Neural progenitor cell (in vitro differentiated cells): ENCODE results near the gene LRRC7. TPM values are rescaled to one million over a fixed set of nuclear protein-coding genes. Genes with fewer than 3 reads are reported as not detected.
"Not testable (repeated sequence)": the region's sequence is repeated elsewhere in the genome, so short reads cannot be mapped to it uniquely, and the experiment has no call there.

Source experiments
- DNase-seq: peaks from one replicate; pipeline ENCODE4 v3.0.0-alpha.2; 2016; ENCODE audit warnings: low spot score
- H2AFZ ChIP-seq: fragments of 200-600 bp; sonication (generic); replicated peaks from 2 replicates; pipeline ENCODE4 v1.6.1; 2016; ENCODE audit warnings: antibody characterized with exemption
- H3F3A ChIP-seq: fragments of 200-600 bp; sonication (generic); 2 replicates; pipeline ENCODE4 v1.6.1; 2016; ENCODE audit warnings: antibody characterized with exemption, low read depth
- H3K27ac ChIP-seq: fragments of 200-600 bp; sonication (generic); 2 replicates; pipeline ENCODE4 v1.5.1; 2016; ENCODE audit warnings: mild to moderate bottlenecking
- H3K27me3 ChIP-seq: fragments of 200-600 bp; sonication (generic); 2 replicates; pipeline ENCODE4 v1.6.1; 2016; ENCODE audit warnings: mild to moderate bottlenecking, moderate library complexity
- H3K36me3 ChIP-seq: fragments of 200-600 bp; sonication (generic); 2 replicates; pipeline ENCODE4 v1.5.1; 2016
- H3K4me1 ChIP-seq: fragments of 200-600 bp; sonication (generic); 2 replicates; pipeline ENCODE4 v1.6.1; 2016; ENCODE audit warnings: mixed run types
- H3K4me2 ChIP-seq: fragments of 200-600 bp; sonication (generic); 2 replicates; pipeline ENCODE4 v1.6.1; 2016
- H3K4me3 ChIP-seq: fragments of 200-600 bp; sonication (generic); 2 replicates; pipeline ENCODE4 v1.5.1; 2016
- H3K79me2 ChIP-seq: fragments of 200-600 bp; sonication (generic); 2 replicates; pipeline ENCODE4 v1.6.1; 2016; ENCODE audit warnings: low read depth
- H3K9ac ChIP-seq: fragments of 200-600 bp; sonication (generic); 2 replicates; pipeline ENCODE4 v1.6.1; 2016
- H3K9me3 ChIP-seq: fragments of 200-600 bp; sonication (generic); 2 replicates; pipeline ENCODE4 v1.5.1; 2016; ENCODE audit warnings: low read depth
- H4K20me1 ChIP-seq: fragments of 200-600 bp; sonication (generic); 2 replicates; pipeline ENCODE4 v1.6.1; 2016; ENCODE audit warnings: low read depth
- H3K27ac Mint-ChIP-seq: 3 replicates; pipeline ENCODE4 v1.8.0; 2021; ENCODE audit warnings: mixed read lengths
- H3K27me3 Mint-ChIP-seq: 2 replicates; pipeline ENCODE4 v1.8.0; 2022; ENCODE audit warnings: low read depth, mild to moderate bottlenecking, inconsistent platforms, moderate library complexity, mixed read lengths; ENCODE audit not compliant: insufficient read depth
- H3K36me3 Mint-ChIP-seq: 3 replicates; pipeline ENCODE4 v1.8.0; 2021; ENCODE audit warnings: mixed read lengths
- H3K4me1 Mint-ChIP-seq: 3 replicates; pipeline ENCODE4 v1.8.0; 2021; ENCODE audit warnings: mixed read lengths
- H3K4me3 Mint-ChIP-seq: 3 replicates; pipeline ENCODE4 v1.8.0; 2021; ENCODE audit warnings: mild to moderate bottlenecking, moderate library complexity, mixed read lengths
- H3K9me3 Mint-ChIP-seq: 3 replicates; pipeline ENCODE4 v1.8.0; 2020; ENCODE audit warnings: mixed read lengths
- EZH2 ChIP-seq: fragments of 200-600 bp; sonication (generic); IDR thresholded peaks from 2 replicates; pipeline ENCODE4 v1.6.1; 2017; ENCODE audit warnings: antibody characterized with exemption, mild to moderate bottlenecking, moderate library complexity
- EZH2phosphoT487 ChIP-seq: fragments of 200-600 bp; sonication (generic); IDR thresholded peaks from 2 replicates; pipeline ENCODE4 v1.6.1; 2017; ENCODE audit warnings: antibody characterized with exemption
- total RNA-seq: library from RNA; depleted of rRNA; stranded (reverse); fragments of >200 nt; gene quantifications from 2 replicates; pipeline ENCODE4 v1.2.3, GENCODE V29; 2015; ENCODE audit warnings: low replicate concordance
- TF ChIP-seq, protein P1 (sequence below): fragments of 200-600 bp; sonication (generic); IDR thresholded peaks from 2 replicates; pipeline ENCODE4 v1.5.1; 2017; ENCODE audit warnings: antibody characterized with exemption, mild to moderate bottlenecking

The LRRC7 gene
- total RNA-seq, 1 donor from 2014 or later, result not detected

DNA sequence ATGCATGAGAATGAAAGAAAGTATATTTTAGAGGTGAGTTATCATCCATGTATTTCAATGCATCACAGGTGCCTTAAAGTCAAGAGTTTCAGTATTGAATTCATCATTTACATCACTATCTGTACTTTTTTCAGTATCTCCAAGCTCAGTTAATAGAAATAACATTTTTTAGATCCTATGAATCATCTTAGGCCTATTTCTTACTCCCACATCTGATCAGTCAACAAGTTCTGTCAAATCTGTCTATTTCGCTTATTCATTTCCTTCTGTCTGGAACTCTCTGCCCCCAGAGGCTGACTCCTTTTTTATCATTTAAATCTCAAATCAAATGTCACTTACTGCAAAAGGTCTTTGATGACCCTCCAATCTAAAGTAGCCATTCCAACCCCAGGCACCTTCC lies 295.2 kb downstream of the LRRC7 start:
- Histone ChIP-seq H3K9ac (no peak overlapping the region), H3K4me3 (no peak overlapping the region), H4K20me1 (no peaks in the 10 kb centered on the region), H3K4me2 (no peak overlapping the region), H3K79me2 (no peaks in the 10 kb centered on the region), H3K9me3 (no peaks in the 10 kb centered on the region), H3K27ac (no peak overlapping the region), H2AFZ (no peak overlapping the region), H3F3A (no peaks in the 10 kb centered on the region), H3K27me3 (no peaks in the 10 kb centered on the region), H3K4me1 (no peaks in the 10 kb centered on the region), H3K36me3 (no peaks in the 10 kb centered on the region)
- no peak for TF ChIP-seq EZH2phosphoT487
- no peaks in the 10 kb centered on the region for H3K27me3 Mint-ChIP-seq
- no peaks in the 10 kb centered on the region for H3K9me3 Mint-ChIP-seq
- no peak for DNase-seq
- H3K4me3 Mint-ChIP-seq, result no peak overlapping the region
- no peaks in the 10 kb centered on the region for H3K4me1 Mint-ChIP-seq
- H3K27ac Mint-ChIP-seq, result no peak overlapping the region
- H3K36me3 Mint-ChIP-seq, result no peaks in the 10 kb centered on the region

DNA sequence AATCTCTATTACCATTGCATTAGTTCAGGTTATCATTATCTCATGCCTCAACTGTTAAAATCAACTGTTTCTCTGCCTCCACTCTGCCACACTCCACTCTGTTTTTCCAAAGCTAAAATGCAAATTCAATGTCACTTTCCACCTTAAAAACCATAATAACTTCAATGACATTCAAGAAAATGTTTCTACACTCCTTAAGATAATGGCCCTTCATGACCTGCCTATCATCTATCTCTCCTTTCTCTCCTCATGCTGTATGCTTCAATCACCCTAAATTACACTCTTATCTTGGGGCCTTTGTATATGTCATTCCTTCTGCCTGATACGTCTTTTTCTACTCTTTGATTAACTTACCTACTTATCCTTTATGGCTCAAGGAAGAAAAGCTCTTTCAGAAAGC lies 296.0 kb downstream of the LRRC7 start:
- Mint-ChIP-seq H3K27ac (no peak overlapping the region), H3K27me3 (no peaks in the 10 kb centered on the region), H3K36me3 (no peaks in the 10 kb centered on the region), H3K4me3 (no peak overlapping the region), H3K4me1 (no peaks in the 10 kb centered on the region), H3K9me3 (no peaks in the 10 kb centered on the region)
- Histone ChIP-seq H3K9ac (no peak overlapping the region), H3K36me3 (no peaks in the 10 kb centered on the region), H3K4me3 (no peak overlapping the region), H3K27ac (no peak overlapping the region), H4K20me1 (no peaks in the 10 kb centered on the region), H3K27me3 (no peaks in the 10 kb centered on the region), H3K79me2 (no peaks in the 10 kb centered on the region), H3F3A (no peaks in the 10 kb centered on the region), H3K4me1 (no peaks in the 10 kb centered on the region), H3K9me3 (no peaks in the 10 kb centered on the region), H3K4me2 (no peak overlapping the region), H2AFZ (no peak overlapping the region)
- no peak for DNase-seq
- TF ChIP-seq EZH2phosphoT487 (no peak), EZH2 (no peak)
- TF ChIP-seq, protein P1, sequence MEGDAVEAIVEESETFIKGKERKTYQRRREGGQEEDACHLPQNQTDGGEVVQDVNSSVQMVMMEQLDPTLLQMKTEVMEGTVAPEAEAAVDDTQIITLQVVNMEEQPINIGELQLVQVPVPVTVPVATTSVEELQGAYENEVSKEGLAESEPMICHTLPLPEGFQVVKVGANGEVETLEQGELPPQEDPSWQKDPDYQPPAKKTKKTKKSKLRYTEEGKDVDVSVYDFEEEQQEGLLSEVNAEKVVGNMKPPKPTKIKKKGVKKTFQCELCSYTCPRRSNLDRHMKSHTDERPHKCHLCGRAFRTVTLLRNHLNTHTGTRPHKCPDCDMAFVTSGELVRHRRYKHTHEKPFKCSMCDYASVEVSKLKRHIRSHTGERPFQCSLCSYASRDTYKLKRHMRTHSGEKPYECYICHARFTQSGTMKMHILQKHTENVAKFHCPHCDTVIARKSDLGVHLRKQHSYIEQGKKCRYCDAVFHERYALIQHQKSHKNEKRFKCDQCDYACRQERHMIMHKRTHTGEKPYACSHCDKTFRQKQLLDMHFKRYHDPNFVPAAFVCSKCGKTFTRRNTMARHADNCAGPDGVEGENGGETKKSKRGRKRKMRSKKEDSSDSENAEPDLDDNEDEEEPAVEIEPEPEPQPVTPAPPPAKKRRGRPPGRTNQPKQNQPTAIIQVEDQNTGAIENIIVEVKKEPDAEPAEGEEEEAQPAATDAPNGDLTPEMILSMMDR, result no peak

DNA sequence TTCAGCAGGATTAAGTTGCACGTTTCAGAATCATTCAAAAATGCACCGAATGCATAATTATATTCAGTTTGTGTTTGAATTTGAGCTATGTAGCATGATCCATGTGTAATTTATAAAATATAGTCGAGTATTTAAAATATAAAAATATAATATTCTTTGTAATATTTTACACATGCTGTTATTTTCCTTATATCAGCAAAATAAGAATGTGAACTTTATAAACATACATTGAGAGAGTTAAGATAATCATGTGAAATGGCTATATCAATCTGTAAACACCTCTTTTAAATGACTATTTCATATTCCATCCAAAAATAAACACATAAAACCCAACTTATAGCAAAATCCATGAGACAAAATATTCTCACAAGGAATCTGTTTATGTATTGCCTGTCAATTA lies 303.7 kb downstream of the LRRC7 start:
- Histone ChIP-seq H4K20me1 (no peaks in the 10 kb centered on the region), H3K4me1 (no peaks in the 10 kb centered on the region), H3K79me2 (no peaks in the 10 kb centered on the region), H3K27ac (no peak overlapping the region), H3K9me3 (no peaks in the 10 kb centered on the region), H3F3A (no peaks in the 10 kb centered on the region), H3K4me2 (no peak overlapping the region), H2AFZ (no peak overlapping the region), H3K9ac (no peak overlapping the region), H3K27me3 (peaks cover 4% of the 10 kb centered on the region), H3K4me3 (no peak overlapping the region), H3K36me3 (no peaks in the 10 kb centered on the region)
- Mint-ChIP-seq H3K27ac (no peak overlapping the region), H3K9me3 (no peaks in the 10 kb centered on the region), H3K27me3 (no peaks in the 10 kb centered on the region), H3K36me3 (no peaks in the 10 kb centered on the region), H3K4me3 (no peak overlapping the region), H3K4me1 (no peaks in the 10 kb centered on the region)
- DNase-seq, result no peak
- TF ChIP-seq EZH2 (no peak), EZH2phosphoT487 (no peak)
- TF ChIP-seq, protein P1, result no peak

DNA sequence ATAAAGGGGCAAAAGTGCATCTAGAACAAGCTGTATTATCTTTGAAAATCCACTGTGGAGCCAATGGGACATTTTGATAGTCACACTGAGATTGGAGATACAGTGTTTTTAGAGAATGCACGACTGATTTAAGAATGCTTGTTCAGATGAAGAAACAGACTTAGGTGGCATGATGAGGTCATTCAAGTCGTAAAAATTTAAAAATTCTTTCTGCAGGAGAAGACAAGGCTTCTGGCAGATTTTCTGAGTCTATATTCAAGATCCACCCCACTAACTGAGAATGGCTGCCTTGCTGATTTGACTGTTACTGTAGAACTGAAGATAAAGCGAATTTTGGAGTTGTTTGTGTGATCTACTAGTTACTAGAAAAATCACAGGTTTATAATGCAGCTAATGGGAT lies 310.6 kb downstream of the LRRC7 start:
- Histone ChIP-seq H3K27ac (no peak overlapping the region), H3K27me3 (peaks cover 4% of the 10 kb centered on the region), H3K4me2 (no peak overlapping the region), H3K79me2 (no peaks in the 10 kb centered on the region), H4K20me1 (no peaks in the 10 kb centered on the region), H3K36me3 (no peaks in the 10 kb centered on the region), H3K9me3 (no peaks in the 10 kb centered on the region), H3F3A (no peaks in the 10 kb centered on the region), H2AFZ (no peak overlapping the region), H3K9ac (no peak overlapping the region), H3K4me1 (no peaks in the 10 kb centered on the region), H3K4me3 (no peak overlapping the region)
- H3K4me1 Mint-ChIP-seq, result no peaks in the 10 kb centered on the region
- DNase-seq, result no peak
- H3K9me3 Mint-ChIP-seq, result no peaks in the 10 kb centered on the region
- no peaks in the 10 kb centered on the region for H3K36me3 Mint-ChIP-seq
- no peak overlapping the region for H3K4me3 Mint-ChIP-seq
- no peak for TF ChIP-seq EZH2
- TF ChIP-seq EZH2phosphoT487, result no peak
- TF ChIP-seq, protein P1, result no peak
- H3K27me3 Mint-ChIP-seq, result no peaks in the 10 kb centered on the region
- no peak overlapping the region for H3K27ac Mint-ChIP-seq

DNA sequence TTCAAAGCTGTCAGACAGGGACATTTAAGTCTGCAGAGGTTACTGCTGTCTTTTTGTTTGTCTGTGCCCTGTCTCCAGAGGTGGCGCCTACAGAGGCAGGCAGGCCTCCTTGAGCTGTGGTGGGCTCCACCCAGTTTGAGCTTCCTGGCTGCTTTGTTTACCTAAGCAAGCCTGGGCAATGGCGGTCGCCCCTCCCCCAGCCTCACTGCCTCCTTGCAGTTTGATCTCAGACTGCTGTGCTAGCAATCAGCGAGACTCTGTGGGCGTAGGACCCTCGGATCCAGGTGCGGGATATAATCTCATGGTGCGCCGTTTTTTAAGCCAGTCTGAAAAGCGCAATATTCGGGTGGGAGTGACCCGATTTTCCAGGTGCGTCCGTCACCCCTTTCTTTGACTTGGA lies 320.3 kb downstream of the LRRC7 start:
- H3F3A ChIP-seq, DNase-seq, H3K4me3 ChIP-seq, H3K27ac Mint-ChIP-seq, H3K9ac ChIP-seq, H3K27me3 Mint-ChIP-seq, H3K79me2 ChIP-seq, H3K36me3 Mint-ChIP-seq, H2AFZ ChIP-seq, H3K27ac ChIP-seq, H3K36me3 ChIP-seq, H3K4me1 Mint-ChIP-seq, H3K9me3 ChIP-seq, H3K4me1 ChIP-seq, H3K4me3 Mint-ChIP-seq, H4K20me1 ChIP-seq, H3K27me3 ChIP-seq, H3K4me2 ChIP-seq: not testable (repeated sequence)
- peaks cover 15% of the 10 kb centered on the region for H3K9me3 Mint-ChIP-seq
